HG03432 (cell line): ENCODE data around the gene OR2T8.
A peak's percentile ranks its signal among the peaks of the same experiment; 100 is the strongest.

ENCODE experiments used
- ATAC-seq: cut with Tn5 transposase; IDR thresholded peaks from one replicate; pipeline ENCODE4 v1.9.1; 2021; ENCODE audit warnings: mild to moderate bottlenecking, moderate library complexity; ENCODE audit not compliant: unreplicated experiment

OR2T8 gene

GRCh38 chr1:247961791-247962190 lies 41.7 kb downstream of the OR2T8 start:
- ATAC-seq, result no peak

- no peak for ATAC-seq
Observed at GRCh38 chr1:247962911-247963588, 43.0 kb downstream of the OR2T8 start.

- ATAC-seq, result no peak
Observed at GRCh38 chr1:247964933-247965332, 44.9 kb downstream of the OR2T8 start, which contains the start of gene OR2AK2. Gene OR2AK2, plus strand, starts transcription at chr1:247965233. Its CDS starts 144 bp downstream, at chr1:247965377.

DNA sequence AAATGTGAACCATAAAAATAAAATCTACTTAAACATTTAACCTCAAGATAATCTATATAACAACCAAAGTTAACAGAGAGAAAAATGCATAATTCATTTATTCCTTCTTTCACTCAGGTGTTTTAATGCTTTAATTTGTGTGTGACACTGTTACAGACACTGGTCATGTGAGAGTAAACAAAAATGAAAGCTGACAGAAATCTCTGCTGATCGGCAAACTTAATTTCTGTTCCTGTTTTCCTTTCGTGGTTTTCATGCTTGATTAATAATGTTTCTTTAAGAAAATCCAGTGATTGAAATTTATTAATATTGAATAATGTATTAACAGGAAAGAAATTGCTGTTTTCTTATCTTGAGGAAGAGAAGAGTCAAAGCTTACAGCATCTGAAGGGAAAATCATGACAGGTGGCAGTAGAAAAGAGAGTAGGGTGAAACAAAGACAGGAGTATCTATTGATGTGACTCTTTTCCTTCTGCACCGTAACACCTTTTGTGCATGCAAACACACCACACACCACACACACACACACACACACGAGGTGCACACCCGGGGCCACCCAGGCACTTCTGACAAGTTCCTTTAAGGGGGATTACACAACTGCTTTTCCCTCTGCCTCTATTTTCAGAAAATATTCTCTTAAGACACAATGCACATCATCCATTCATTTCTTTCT lies 46.6 kb downstream of the OR2T8 start:
- peak; percentile 87 for ATAC-seq
